Astrocyte of the cerebellum (primary cell): ENCODE measurements around the gene STAB2.
A peak's percentile ranks its signal among the peaks of the same experiment; 100 is the strongest.

Experiments
- DNase-seq: peaks from one replicate; pipeline ENCODE4 v3.0.0-alpha.2; 2011; ENCODE audit warnings: low read depth
- H3K4me3 ChIP-seq: 2 replicates; pipeline ENCODE4 v1.5.1; 2011; ENCODE audit warnings: mild to moderate bottlenecking, low read depth, low read length, moderate library complexity
- CTCF ChIP-seq: IDR thresholded peaks from 2 replicates; pipeline ENCODE4 v1.5.1; 2012; ENCODE audit warnings: low read length, low read depth, moderate library complexity, mild to moderate bottlenecking; ENCODE audit errors: missing control alignments
- in situ Hi-C: cut with HindIII; loops from 2 replicates; pipeline ENCODE4 v1.10.0; 2017; ENCODE audit warnings: low sequenced_read_pairs

The STAB2 gene

GRCh38 chr12:103626498-103626897 lies 39.4 kb downstream of the STAB2 start:
- TF ChIP-seq CTCF, result no peak
- in situ Hi-C loops, result no loop called here
- H3K4me3 ChIP-seq, result no peak overlapping the region
- DNase-seq, result no peak

- in situ Hi-C loops, result no loop called here
- no peak for DNase-seq
- no peak for TF ChIP-seq CTCF
Measured at GRCh38 chr12:103627189-103627855, 40.2 kb downstream of the STAB2 start.

DNA sequence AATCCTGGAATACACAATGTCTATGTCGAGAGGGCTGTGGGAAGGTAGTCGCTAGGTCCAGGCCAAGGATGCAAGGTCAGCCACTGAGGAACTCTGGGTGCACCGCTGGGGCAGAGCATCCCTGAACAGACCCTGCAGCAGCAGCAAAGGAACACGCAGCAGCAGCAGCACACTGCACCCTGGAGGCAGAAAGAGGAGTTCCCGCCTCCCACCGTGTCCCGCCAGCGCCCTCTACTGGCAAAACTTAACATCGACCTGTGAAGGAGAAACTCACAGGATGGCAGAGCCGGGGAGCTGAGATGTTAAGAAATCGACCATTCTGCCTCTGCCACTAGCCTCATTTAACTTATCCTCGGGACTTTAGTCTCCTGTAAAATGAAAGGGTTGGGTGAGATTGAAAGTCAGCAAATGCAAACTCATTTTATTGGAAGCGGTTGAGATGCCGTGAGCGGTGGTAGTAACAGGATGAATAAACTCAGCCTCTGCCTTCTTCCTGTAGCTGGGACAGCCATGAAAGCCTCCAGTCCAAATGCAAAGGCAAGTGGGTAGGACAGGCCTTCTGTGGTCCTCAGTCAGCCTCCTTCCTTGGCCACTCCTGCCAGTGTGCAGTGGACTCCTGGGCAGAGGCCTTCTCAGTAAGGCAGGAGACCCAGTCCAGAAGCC lies 45.6 kb downstream of the STAB2 start:
- DNase-seq, result no peak
- peak; percentile 71 for TF ChIP-seq CTCF
- in situ Hi-C loops, result no loop called here
- H3K4me3 ChIP-seq, result no peak overlapping the region

More at GRCh38 chr12:103627189-103627855, 40.2 kb downstream of the STAB2 start:
- no peak overlapping the region for H3K4me3 ChIP-seq

GRCh38 chr12:103634732-103635131 lies 47.7 kb downstream of the STAB2 start:
- DNase-seq, result no peak
- no peak overlapping the region for H3K4me3 ChIP-seq
- no peak for TF ChIP-seq CTCF
- in situ Hi-C loops, result no loop called here

- H3K4me3 ChIP-seq, result no peak overlapping the region
- no peak for TF ChIP-seq CTCF
- in situ Hi-C loops, result no loop called here
- DNase-seq, result no peak
Measured at GRCh38 chr12:103635419-103635818, 48.3 kb downstream of the STAB2 start.

GRCh38 chr12:103637021-103637420 lies 49.9 kb downstream of the STAB2 start:
- no peak for TF ChIP-seq CTCF
- DNase-seq, result no peak
- in situ Hi-C loops, result no loop called here
- H3K4me3 ChIP-seq, result no peak overlapping the region
